WTC11 (cell line): ENCODE data around the gene SFTPD. TPM values are rescaled to one million over a fixed set of nuclear protein-coding genes. Genes with fewer than 3 reads are reported as not detected.

ENCODE experiments used
- ATAC-seq: fragments of 200-7000 bp; cut with Tn5 transposase; 2 replicates; pipeline ENCODE4 v1.10.0; 2021; ENCODE audit warnings: mild to moderate bottlenecking, moderate library complexity
- CTCF ChIA-PET: fragments of 300-600 bp; sonication (Branson Sonifier 250); formaldehyde crosslinking; loops from one replicate; lab custom pipeline; 2021; ENCODE audit warnings: antibody characterized with exemption; lab: Charles Lee
- POLR2A ChIA-PET: fragments of 350-600 bp; sonication (Branson Sonifier 250); formaldehyde crosslinking; loops from one replicate; lab custom pipeline; 2021; ENCODE audit warnings: antibody characterized with exemption; lab: Charles Lee
- DNase-seq: peaks from one replicate; pipeline ENCODE4 v3.0.0; 2021; ENCODE audit warnings: low spot score
- H3K27ac Mint-ChIP-seq: 2 replicates; pipeline ENCODE4 v1.8.0; 2021; ENCODE audit warnings: mixed read lengths
- H3K27me3 Mint-ChIP-seq: 2 replicates; pipeline ENCODE4 v1.8.0; 2021; ENCODE audit warnings: low read depth, mild to moderate bottlenecking, moderate library complexity, mixed read lengths
- H3K36me3 Mint-ChIP-seq: 2 replicates; pipeline ENCODE4 v1.8.0; 2021; ENCODE audit warnings: mixed read lengths
- H3K4me1 Mint-ChIP-seq: 2 replicates; pipeline ENCODE4 v1.8.0; 2022; ENCODE audit warnings: mixed read lengths
- H3K4me3 Mint-ChIP-seq: 2 replicates; pipeline ENCODE4 v1.8.0; 2021; ENCODE audit warnings: mild to moderate bottlenecking, moderate library complexity, mixed read lengths
- H3K9me3 Mint-ChIP-seq: 2 replicates; pipeline ENCODE4 v1.8.0; 2021; ENCODE audit warnings: mixed read lengths
- AFF4 ChIP-seq: sonication (generic); formaldehyde crosslinking; IDR thresholded peaks from 2 replicates; pipeline ENCODE4 v1.8.1; 2023; ENCODE audit warnings: mild to moderate bottlenecking, missing genetic modification reagents, borderline replicate concordance
- ARID4B ChIP-seq: sonication (generic); formaldehyde crosslinking; IDR thresholded peaks from 2 replicates; pipeline ENCODE4 v1.8.0; 2023; ENCODE audit warnings: missing genetic modification reagents, mild to moderate bottlenecking, borderline replicate concordance
- CREB1 ChIP-seq: sonication (generic); formaldehyde crosslinking; IDR thresholded peaks from 2 replicates; pipeline ENCODE4 v1.8.0; 2023; ENCODE audit warnings: mild to moderate bottlenecking, missing genetic modification reagents
- FOXP4 ChIP-seq: sonication (generic); formaldehyde crosslinking; IDR thresholded peaks from 2 replicates; pipeline ENCODE4 v1.8.0; 2022; ENCODE audit warnings: mild to moderate bottlenecking, missing genetic modification reagents
- IRF1 ChIP-seq: sonication (generic); formaldehyde crosslinking; IDR thresholded peaks from 2 replicates; pipeline ENCODE4 v1.8.0; 2023; ENCODE audit warnings: missing genetic modification reagents
- IRF2 ChIP-seq: sonication (generic); formaldehyde crosslinking; IDR thresholded peaks from 2 replicates; pipeline ENCODE4 v1.8.0; 2022; ENCODE audit warnings: low read depth, missing genetic modification reagents, borderline replicate concordance
- NFE2L1 ChIP-seq: sonication (generic); formaldehyde crosslinking; IDR thresholded peaks from 2 replicates; pipeline ENCODE4 v1.8.1; 2023; ENCODE audit warnings: missing genetic modification reagents
- NR2C2 ChIP-seq: sonication (generic); formaldehyde crosslinking; IDR thresholded peaks from 2 replicates; pipeline ENCODE4 v1.8.0; 2022; ENCODE audit warnings: mild to moderate bottlenecking, missing genetic modification reagents
- STAT6 ChIP-seq: sonication (generic); formaldehyde crosslinking; conservative IDR thresholded peaks from 2 replicates; pipeline ENCODE4 v1.8.1; 2023; ENCODE audit warnings: mild to moderate bottlenecking, low read depth, missing genetic modification reagents, moderate library complexity
- TCF7 ChIP-seq: sonication (generic); formaldehyde crosslinking; IDR thresholded peaks from 2 replicates; pipeline ENCODE4 v1.8.0; 2022; ENCODE audit warnings: mild to moderate bottlenecking, low read depth, missing genetic modification reagents, moderate library complexity
- ZNF281 ChIP-seq: sonication (generic); formaldehyde crosslinking; IDR thresholded peaks from 2 replicates; pipeline ENCODE4 v1.8.0; 2023; ENCODE audit warnings: mild to moderate bottlenecking, missing genetic modification reagents
- ZNF416 ChIP-seq: fragments of 250-450 bp; sonication (Bioruptor Pico); IDR thresholded peaks from 2 replicates; pipeline ENCODE4 v1.9.0; 2021; ENCODE audit warnings: mild to moderate bottlenecking, inconsistent platforms
- total RNA-seq: library from RNA; stranded (reverse); gene quantifications from 3 replicates; pipeline ENCODE4 v1.2.3, GENCODE V29; 2021

SFTPD gene
- total RNA-seq, 1 experiment from 2014 or later = 0.66 TPM

- TF ChIP-seq ZNF281 = no peak
- TF ChIP-seq, all 79 proteins: peak for 0
Measured at GRCh38 chr10:79985481-79986072, 36.7 kb upstream of the SFTPD start (continued).

GRCh38 chr10:79984851-79985250 is 35.9 kb upstream of the SFTPD start:
- CTCF ChIA-PET = no interaction called here
- peaks cover 56% of the 10 kb centered on the region for H3K27me3 Mint-ChIP-seq

More at GRCh38 chr10:79984851-79985250, 35.9 kb upstream of the SFTPD start:
- no peak for ATAC-seq
- Mint-ChIP-seq H3K4me3 (no peak overlapping the region), H3K4me1 (peaks cover 14% of the 10 kb centered on the region), H3K9me3 (peaks cover 11% of the 10 kb centered on the region), H3K36me3 (peaks cover 6% of the 10 kb centered on the region; the same call in 1 of the 2 replicates), H3K27ac (no peak overlapping the region)
- TF ChIP-seq ZNF416 (CRISPR knock-in tag) (no peak), IRF1 (CRISPR knock-in tag) (no peak), ZNF281 (no peak), NFE2L1 (no peak), TCF7 (CRISPR knock-in tag) (no peak), IRF2 (CRISPR knock-in tag) (no peak), CREB1 (CRISPR knock-in tag) (no peak), AFF4 (no peak), STAT6 (no peak), NR2C2 (CRISPR knock-in tag) (no peak), ARID4B (no peak), FOXP4 (CRISPR knock-in tag) (no peak)
- POLR2A ChIA-PET = no interaction called here
- no peak for DNase-seq
